Transverse colon (tissue), 4 donors: ENCODE data around the gene FAM240B. TPM values are rescaled to one million over a fixed set of nuclear protein-coding genes. Genes with fewer than 3 reads are reported as not detected.

Source experiments
- DNase-seq: peaks from one replicate; pipeline ENCODE4 v3.0.0-alpha.2; 2019
- H3K27ac ChIP-seq, 4 donors: fragments of 200-600 bp; sonication (generic); 2 replicates each; pipeline ENCODE4 v1.5.1; 2016 to 2018; ENCODE audit warnings: inconsistent platforms in 4 of 4
- H3K27me3 ChIP-seq: fragments of 200-600 bp; sonication (generic); 2 replicates; pipeline ENCODE4 v1.5.1; 2017; ENCODE audit warnings: inconsistent platforms
- H3K36me3 ChIP-seq, 4 donors: fragments of 200-600 bp; sonication (generic); 2 replicates each; pipeline ENCODE4 v1.5.1; 2017 to 2019; ENCODE audit warnings: inconsistent platforms in 4 of 4
- H3K4me1 ChIP-seq, 4 donors: fragments of 200-600 bp; sonication (generic); 2 replicates each; pipeline ENCODE4 v1.5.1; 2017 to 2020; ENCODE audit warnings: inconsistent platforms in 4 of 4
- H3K4me3 ChIP-seq, 4 donors: fragments of 200-600 bp; sonication (generic); 1 replicate in 1 of 4; 2 replicates in 3 of 4; pipeline versions ENCODE4 v1.5.1 to v1.6.1; 2017 to 2019; ENCODE audit warnings: inconsistent platforms in 4 of 4
- H3K9me3 ChIP-seq, 2 donors: fragments of 200-600 bp; sonication (generic); 2 replicates each; pipeline ENCODE4 v1.5.1; 2017 to 2019; ENCODE audit warnings: inconsistent platforms in 2 of 2
- EP300 ChIP-seq: sonication (generic); formaldehyde crosslinking; IDR thresholded peaks from one replicate; pipeline ENCODE4 v1.6.1; 2017; ENCODE audit warnings: antibody characterized with exemption, low read depth
- POLR2A ChIP-seq: fragments of 450-650 bp; IDR thresholded peaks from one replicate; pipeline ENCODE4 v1.6.1; 2016; ENCODE audit warnings: antibody characterized with exemption, mild to moderate bottlenecking, moderate library complexity
- POLR2AphosphoS5 ChIP-seq, 3 donors: sonication (generic); formaldehyde crosslinking; IDR thresholded peaks; one replicate each; pipeline ENCODE4 v1.6.1; 2016; ENCODE audit warnings: antibody characterized with exemption in 3 of 3
- WGBS, 2 donors: methylation state at CpG; one replicate each; pipeline ENCODE4 v1.1.5; 2018; ENCODE audit warnings: low coverage in 1 of 2; 5-methylcytosine and 5-hydroxymethylcytosine counted together
- in situ Hi-C, 4 donors: fragments of 200-750 bp; cut with MboI; loops; one replicate each; pipeline versions ENCODE4 v1.15.0 to v1.15.1; 2017; ENCODE audit warnings: low sequenced_read_pairs in 3 of 4, low pct_ligation_motif_present in 1 of 4, low pct_unique_long_range_greater_than_20kb in 1 of 4
- intact Hi-C: fragments of 100-400 bp; cut with DNase I; formaldehyde crosslinking; loops from one replicate; pipeline ENCODE4 v1.15.1; 2023; ENCODE audit warnings: low total_unique reads
- total RNA-seq, 4 donors: library from RNA; depleted of rRNA; stranded (reverse); fragments of >200 nt; gene quantifications; one replicate each; pipeline ENCODE4 v1.1.0, GENCODE V29; 2016
- TF ChIP-seq, protein P1 (sequence below), 5 experiments: fragments of 200-600 bp in 3 of 5; fragments of 450-650 bp in 2 of 5; sonication (generic) in 3 of 5; IDR thresholded peaks; 1 replicate in 2 of 5; 2 replicates in 3 of 5; pipeline ENCODE4 v1.5.1; 2016 to 2017; ENCODE audit warnings: antibody characterized with exemption in 5 of 5, inconsistent platforms in 3 of 5, mild to moderate bottlenecking in 2 of 5, moderate library complexity in 1 of 5

FAM240B gene
- total RNA-seq, 4 donors from 2014 or later: not detected

DNA sequence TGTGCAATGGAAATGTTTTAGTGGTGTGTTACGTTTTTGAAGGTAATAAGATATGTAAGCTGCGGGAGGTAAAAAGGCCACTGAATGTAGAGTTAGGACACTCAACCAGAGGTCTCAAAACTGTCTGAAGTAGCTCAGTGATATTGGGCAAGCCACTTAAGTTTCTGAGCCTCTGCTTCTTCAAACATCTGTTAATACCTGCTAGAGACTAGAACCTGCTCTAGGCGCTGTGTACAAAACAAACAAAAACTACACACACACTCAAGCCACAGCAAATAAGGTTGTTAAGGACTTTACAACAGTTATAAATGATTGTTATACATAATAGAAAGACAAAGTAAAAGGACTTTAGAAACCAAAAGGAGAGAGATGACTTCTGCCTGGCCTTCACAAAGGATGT is 24.6 kb upstream of the FAM240B start:
- no peaks in the 10 kb centered on the region for H3K4me1 ChIP-seq
- H3K9me3 ChIP-seq: no peaks in the 10 kb centered on the region
- no peak overlapping the region for H3K27ac ChIP-seq
- 69 to 72% methylated on average over 2 to 3 of the region's 3 CpGs for WGBS, 2 donors
- no peaks in the 10 kb centered on the region for H3K36me3 ChIP-seq
- H3K27me3 ChIP-seq: no peaks in the 10 kb centered on the region
- intact Hi-C loops (no loop called here), in situ Hi-C loops (no loop called here)
- no peak for TF ChIP-seq POLR2A
- TF ChIP-seq POLR2AphosphoS5 (IDR thresholded peaks at IDR 0.05): no peak
- TF ChIP-seq EP300: no peak
- TF ChIP-seq, protein P1, sequence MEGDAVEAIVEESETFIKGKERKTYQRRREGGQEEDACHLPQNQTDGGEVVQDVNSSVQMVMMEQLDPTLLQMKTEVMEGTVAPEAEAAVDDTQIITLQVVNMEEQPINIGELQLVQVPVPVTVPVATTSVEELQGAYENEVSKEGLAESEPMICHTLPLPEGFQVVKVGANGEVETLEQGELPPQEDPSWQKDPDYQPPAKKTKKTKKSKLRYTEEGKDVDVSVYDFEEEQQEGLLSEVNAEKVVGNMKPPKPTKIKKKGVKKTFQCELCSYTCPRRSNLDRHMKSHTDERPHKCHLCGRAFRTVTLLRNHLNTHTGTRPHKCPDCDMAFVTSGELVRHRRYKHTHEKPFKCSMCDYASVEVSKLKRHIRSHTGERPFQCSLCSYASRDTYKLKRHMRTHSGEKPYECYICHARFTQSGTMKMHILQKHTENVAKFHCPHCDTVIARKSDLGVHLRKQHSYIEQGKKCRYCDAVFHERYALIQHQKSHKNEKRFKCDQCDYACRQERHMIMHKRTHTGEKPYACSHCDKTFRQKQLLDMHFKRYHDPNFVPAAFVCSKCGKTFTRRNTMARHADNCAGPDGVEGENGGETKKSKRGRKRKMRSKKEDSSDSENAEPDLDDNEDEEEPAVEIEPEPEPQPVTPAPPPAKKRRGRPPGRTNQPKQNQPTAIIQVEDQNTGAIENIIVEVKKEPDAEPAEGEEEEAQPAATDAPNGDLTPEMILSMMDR (IDR thresholded peaks at IDR 0.05): no peak
- DNase-seq: no peak
- no peak overlapping the region for H3K4me3 ChIP-seq

- Histone ChIP-seq H3K27ac (no peak overlapping the region), H3K4me1 (no peaks in the 10 kb centered on the region), H3K27me3 (no peaks in the 10 kb centered on the region), H3K36me3 (no peaks in the 10 kb centered on the region), H3K9me3 (no peaks in the 10 kb centered on the region), H3K4me3 (no peak overlapping the region)
- TF ChIP-seq EP300: no peak
- TF ChIP-seq, protein P1 (IDR thresholded peaks at IDR 0.05): no peak
- TF ChIP-seq POLR2AphosphoS5 (IDR thresholded peaks at IDR 0.05): no peak
- TF ChIP-seq POLR2A: no peak
- 61% methylated on average over 2 of the region's 2 CpGs; no CpG with 5 or more reads in 1 of the 2 donors for WGBS, 2 donors
- DNase-seq: no peak
- intact Hi-C loops (no loop called here), in situ Hi-C loops (no loop called here)
These were observed 17.3 kb upstream of the FAM240B start for GRCh38 chr9:38737246-38737645.

DNA sequence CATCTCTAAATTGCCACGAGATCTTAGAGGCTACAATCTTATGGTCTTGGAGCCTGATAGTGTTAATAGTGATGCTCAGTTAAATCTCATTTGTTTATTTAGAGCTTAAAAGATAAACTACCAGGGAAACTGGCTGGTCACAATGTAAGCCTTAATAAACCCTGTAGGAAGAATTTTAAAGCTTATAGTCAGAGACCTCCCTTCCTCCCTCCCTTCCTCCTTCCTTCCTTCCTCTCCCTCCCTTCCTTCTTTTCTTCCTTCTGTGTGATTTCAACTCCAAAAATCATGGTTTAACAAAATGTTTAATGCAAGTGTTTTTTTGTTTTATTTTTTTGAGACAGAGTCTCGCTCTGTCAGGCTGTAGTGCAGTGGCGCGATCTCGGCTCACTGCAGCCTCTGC is 14.9 kb upstream of the FAM240B start:
- H3K36me3 ChIP-seq: no peaks in the 10 kb centered on the region
- in situ Hi-C loops (no loop called here), intact Hi-C loops (no loop called here)
- H3K4me3 ChIP-seq: no peak overlapping the region
- no peaks in the 10 kb centered on the region for H3K27me3 ChIP-seq
- no peaks in the 10 kb centered on the region for H3K4me1 ChIP-seq
- 86 to 95% methylated on average over 4 to 5 of the region's 5 CpGs for WGBS, 2 donors
- no peak for TF ChIP-seq POLR2AphosphoS5 (IDR thresholded peaks at IDR 0.05)
- TF ChIP-seq POLR2A: no peak
- TF ChIP-seq EP300: no peak
- TF ChIP-seq, protein P1 (IDR thresholded peaks at IDR 0.05): no peak
- H3K27ac ChIP-seq: no peak overlapping the region
- H3K9me3 ChIP-seq: no peaks in the 10 kb centered on the region
- DNase-seq: no peak

DNA sequence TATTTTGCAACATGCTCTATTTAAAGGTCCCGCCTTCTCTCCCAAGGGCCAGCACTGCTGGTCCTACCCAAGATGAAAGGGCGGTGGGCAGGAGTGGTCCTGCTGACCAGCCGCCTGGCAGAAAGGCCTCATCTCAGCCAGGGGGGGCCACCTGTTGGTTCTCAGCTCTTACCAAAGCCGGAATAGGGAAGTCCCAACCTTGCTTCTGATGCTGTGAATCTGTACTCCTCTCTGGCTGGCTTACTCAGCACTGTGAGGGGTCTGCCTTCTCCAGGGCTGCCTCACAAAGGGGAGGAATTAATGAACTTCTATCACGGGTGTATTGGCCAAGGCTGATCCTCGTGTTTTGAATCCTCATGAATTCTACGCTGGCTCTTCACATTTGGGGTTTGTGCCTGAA is 13.6 kb upstream of the FAM240B start:
- H3K36me3 ChIP-seq: no peaks in the 10 kb centered on the region
- H3K27me3 ChIP-seq: no peaks in the 10 kb centered on the region
- H3K27ac ChIP-seq: no peak overlapping the region
- in situ Hi-C loops (no loop called here), intact Hi-C loops (no loop called here)
- H3K4me3 ChIP-seq: no peak overlapping the region
- 79% methylated on average over 6 of the region's 7 CpGs; no CpG with 5 or more reads in 1 of the 2 donors for WGBS, 2 donors
- no peak for DNase-seq
- H3K4me1 ChIP-seq: no peaks in the 10 kb centered on the region
- no peaks in the 10 kb centered on the region for H3K9me3 ChIP-seq
- TF ChIP-seq POLR2A (no peak), POLR2AphosphoS5 (IDR thresholded peaks at IDR 0.05) (no peak), EP300 (no peak)
- TF ChIP-seq, protein P1 (IDR thresholded peaks at IDR 0.05): no peak
